ENCODE measurements around the gene NAV2.
A peak's percentile ranks its signal among the peaks of the same experiment; 100 is the strongest.

Gene NAV2

GRCh38 chr11:19903620-19904069 lies 191.0 kb downstream of the NAV2 start:
- ATAC-seq = peak; percentile 87
- TF ChIP-seq ZNF8 (CRISPR knock-in tag; IDR thresholded peaks at IDR 0.05) = no peak
- no peak for TF ChIP-seq PPARA (CRISPR knock-in tag; IDR thresholded peaks at IDR 0.05; ENCODE audit: borderline replicate concordance)
- TF ChIP-seq ISL1 (CRISPR knock-in tag; IDR thresholded peaks at IDR 0.05) = no peak
- TF ChIP-seq ZFP30 (CRISPR knock-in tag; IDR thresholded peaks at IDR 0.05) = no peak
- TF ChIP-seq SNAI2 (CRISPR knock-in tag; IDR thresholded peaks at IDR 0.05) = no peak
- no peak for TF ChIP-seq ZNF70 (CRISPR knock-in tag; IDR thresholded peaks at IDR 0.05)
- no peak for TF ChIP-seq CSDC2 (CRISPR knock-in tag; IDR thresholded peaks at IDR 0.05)
- TF ChIP-seq BACH2 (CRISPR knock-in tag; IDR thresholded peaks at IDR 0.05; ENCODE audit: borderline replicate concordance) = no peak
- no peak for TF ChIP-seq CREB5 (CRISPR knock-in tag; IDR thresholded peaks at IDR 0.05; ENCODE audit: low read depth)
- TF ChIP-seq GLIS3 (CRISPR knock-in tag; IDR thresholded peaks at IDR 0.05) = no peak
- no peak for TF ChIP-seq POU6F1 (CRISPR knock-in tag; IDR thresholded peaks at IDR 0.05; ENCODE audit: borderline replicate concordance, low read depth)
- no peak for TF ChIP-seq CSRNP3 (CRISPR knock-in tag; IDR thresholded peaks at IDR 0.05)
- TF ChIP-seq ZNF565 (CRISPR knock-in tag; conservative IDR thresholded peaks at IDR 0.05; ENCODE audit: low read depth) = no peak
- TF ChIP-seq ARNTL (CRISPR knock-in tag; IDR thresholded peaks at IDR 0.05; ENCODE audit: borderline replicate concordance, low read depth) = no peak
- TF ChIP-seq, protein P1, sequence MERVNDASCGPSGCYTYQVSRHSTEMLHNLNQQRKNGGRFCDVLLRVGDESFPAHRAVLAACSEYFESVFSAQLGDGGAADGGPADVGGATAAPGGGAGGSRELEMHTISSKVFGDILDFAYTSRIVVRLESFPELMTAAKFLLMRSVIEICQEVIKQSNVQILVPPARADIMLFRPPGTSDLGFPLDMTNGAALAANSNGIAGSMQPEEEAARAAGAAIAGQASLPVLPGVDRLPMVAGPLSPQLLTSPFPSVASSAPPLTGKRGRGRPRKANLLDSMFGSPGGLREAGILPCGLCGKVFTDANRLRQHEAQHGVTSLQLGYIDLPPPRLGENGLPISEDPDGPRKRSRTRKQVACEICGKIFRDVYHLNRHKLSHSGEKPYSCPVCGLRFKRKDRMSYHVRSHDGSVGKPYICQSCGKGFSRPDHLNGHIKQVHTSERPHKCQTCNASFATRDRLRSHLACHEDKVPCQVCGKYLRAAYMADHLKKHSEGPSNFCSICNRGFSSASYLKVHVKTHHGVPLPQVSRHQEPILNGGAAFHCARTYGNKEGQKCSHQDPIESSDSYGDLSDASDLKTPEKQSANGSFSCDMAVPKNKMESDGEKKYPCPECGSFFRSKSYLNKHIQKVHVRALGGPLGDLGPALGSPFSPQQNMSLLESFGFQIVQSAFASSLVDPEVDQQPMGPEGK (CRISPR knock-in tag; IDR thresholded peaks at IDR 0.05; ENCODE audit: borderline replicate concordance) = no peak

- ATAC-seq = peak; percentile 69
- TF ChIP-seq ISL1 (CRISPR knock-in tag; IDR thresholded peaks at IDR 0.05) = no peak; the same call in 1 of the 2 replicates
- TF ChIP-seq RARB (CRISPR knock-in tag; IDR thresholded peaks at IDR 0.05) = no peak
- TF ChIP-seq, protein P1 (CRISPR knock-in tag; IDR thresholded peaks at IDR 0.05; ENCODE audit: borderline replicate concordance) = no peak
- TF ChIP-seq GLIS3 (CRISPR knock-in tag; IDR thresholded peaks at IDR 0.05) = no peak
Measured at GRCh38 chr11:19905280-19905853, 192.7 kb downstream of the NAV2 start.

- no peak for TF ChIP-seq TCF4 (CRISPR knock-in tag; IDR thresholded peaks at IDR 0.05; ENCODE audit: borderline replicate concordance)
- TF ChIP-seq TOX (CRISPR knock-in tag; IDR thresholded peaks at IDR 0.05; ENCODE audit: borderline replicate concordance) = no peak
- TF ChIP-seq CREB5 (CRISPR knock-in tag; IDR thresholded peaks at IDR 0.05; ENCODE audit: low read depth) = no peak
- TF ChIP-seq, protein P2, sequence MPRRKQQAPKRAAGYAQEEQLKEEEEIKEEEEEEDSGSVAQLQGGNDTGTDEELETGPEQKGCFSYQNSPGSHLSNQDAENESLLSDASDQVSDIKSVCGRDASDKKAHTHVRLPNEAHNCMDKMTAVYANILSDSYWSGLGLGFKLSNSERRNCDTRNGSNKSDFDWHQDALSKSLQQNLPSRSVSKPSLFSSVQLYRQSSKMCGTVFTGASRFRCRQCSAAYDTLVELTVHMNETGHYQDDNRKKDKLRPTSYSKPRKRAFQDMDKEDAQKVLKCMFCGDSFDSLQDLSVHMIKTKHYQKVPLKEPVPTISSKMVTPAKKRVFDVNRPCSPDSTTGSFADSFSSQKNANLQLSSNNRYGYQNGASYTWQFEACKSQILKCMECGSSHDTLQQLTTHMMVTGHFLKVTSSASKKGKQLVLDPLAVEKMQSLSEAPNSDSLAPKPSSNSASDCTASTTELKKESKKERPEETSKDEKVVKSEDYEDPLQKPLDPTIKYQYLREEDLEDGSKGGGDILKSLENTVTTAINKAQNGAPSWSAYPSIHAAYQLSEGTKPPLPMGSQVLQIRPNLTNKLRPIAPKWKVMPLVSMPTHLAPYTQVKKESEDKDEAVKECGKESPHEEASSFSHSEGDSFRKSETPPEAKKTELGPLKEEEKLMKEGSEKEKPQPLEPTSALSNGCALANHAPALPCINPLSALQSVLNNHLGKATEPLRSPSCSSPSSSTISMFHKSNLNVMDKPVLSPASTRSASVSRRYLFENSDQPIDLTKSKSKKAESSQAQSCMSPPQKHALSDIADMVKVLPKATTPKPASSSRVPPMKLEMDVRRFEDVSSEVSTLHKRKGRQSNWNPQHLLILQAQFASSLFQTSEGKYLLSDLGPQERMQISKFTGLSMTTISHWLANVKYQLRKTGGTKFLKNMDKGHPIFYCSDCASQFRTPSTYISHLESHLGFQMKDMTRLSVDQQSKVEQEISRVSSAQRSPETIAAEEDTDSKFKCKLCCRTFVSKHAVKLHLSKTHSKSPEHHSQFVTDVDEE (CRISPR knock-in tag; IDR thresholded peaks at IDR 0.05) = no peak
- TF ChIP-seq ZNF8 (CRISPR knock-in tag; IDR thresholded peaks at IDR 0.05) = no peak
- TF ChIP-seq ZNF70 (CRISPR knock-in tag; IDR thresholded peaks at IDR 0.05) = no peak
- no peak for TF ChIP-seq ZNF565 (CRISPR knock-in tag; conservative IDR thresholded peaks at IDR 0.05; ENCODE audit: low read depth)
- TF ChIP-seq CSRNP3 (CRISPR knock-in tag; IDR thresholded peaks at IDR 0.05) = no peak
- no peak for TF ChIP-seq CSDC2 (CRISPR knock-in tag; IDR thresholded peaks at IDR 0.05)
- TF ChIP-seq ZFP3 (CRISPR knock-in tag; IDR thresholded peaks at IDR 0.05) = no peak
- ATAC-seq = no peak
Measured at GRCh38 chr11:19906126-19906525, 193.5 kb downstream of the NAV2 start.

Data from SK-N-SH treated with all-trans-retinoic acid at 6 μM for 48 hours (cell line).